Lower leg skin (tissue), 4 donors: ENCODE data around the gene PCGF3. TPM values are rescaled to one million over a fixed set of nuclear protein-coding genes. Genes with fewer than 3 reads are reported as not detected.
A peak's percentile ranks its signal among the peaks of the same experiment; 100 is the strongest.
"Not testable (repeated sequence)": the region's sequence is repeated elsewhere in the genome, so short reads cannot be mapped to it uniquely, and the experiment has no call there.

Source experiments
- DNase-seq, 2 donors: peaks; one replicate each; pipeline ENCODE4 v3.0.0-alpha.2; 2019; ENCODE audit warnings: low spot score in 2 of 2
- H3K4me3 ChIP-seq: fragments of 200-600 bp; sonication (generic); 2 replicates; pipeline ENCODE4 v1.5.1; 2017; ENCODE audit warnings: mild to moderate bottlenecking, low read depth; ENCODE audit not compliant: poor library complexity, severe bottlenecking
- POLR2A ChIP-seq, 2 donors: fragments of 450-650 bp; IDR thresholded peaks; one replicate each; pipeline ENCODE4 v1.6.1; 2016 to 2017; ENCODE audit warnings: antibody characterized with exemption in 2 of 2, mild to moderate bottlenecking in 1 of 2, moderate library complexity in 1 of 2
- WGBS, 2 donors: methylation state at CpG; one replicate each; pipeline ENCODE4 v1.1.5; 2018; 5-methylcytosine and 5-hydroxymethylcytosine counted together
- intact Hi-C: fragments of 100-400 bp; cut with DNase I; formaldehyde crosslinking; loops from one replicate; pipeline ENCODE4 v1.15.0; 2023; ENCODE audit warnings: low total_unique reads
- total RNA-seq, 4 donors: library from RNA; depleted of rRNA; stranded (reverse); fragments of >200 nt; gene quantifications; one replicate each; pipeline ENCODE4 v1.1.0, GENCODE V29; 2016
- TF ChIP-seq, protein P1 (sequence below), 3 donors: fragments of 450-650 bp; IDR thresholded peaks; one replicate each; pipeline ENCODE4 v1.5.1; 2016; ENCODE audit warnings: antibody characterized with exemption in 3 of 3, mild to moderate bottlenecking in 3 of 3, moderate library complexity in 2 of 3

Gene PCGF3
- total RNA-seq, 4 donors from 2014 or later = 55.2 to 102 (median 72.3) TPM

DNA sequence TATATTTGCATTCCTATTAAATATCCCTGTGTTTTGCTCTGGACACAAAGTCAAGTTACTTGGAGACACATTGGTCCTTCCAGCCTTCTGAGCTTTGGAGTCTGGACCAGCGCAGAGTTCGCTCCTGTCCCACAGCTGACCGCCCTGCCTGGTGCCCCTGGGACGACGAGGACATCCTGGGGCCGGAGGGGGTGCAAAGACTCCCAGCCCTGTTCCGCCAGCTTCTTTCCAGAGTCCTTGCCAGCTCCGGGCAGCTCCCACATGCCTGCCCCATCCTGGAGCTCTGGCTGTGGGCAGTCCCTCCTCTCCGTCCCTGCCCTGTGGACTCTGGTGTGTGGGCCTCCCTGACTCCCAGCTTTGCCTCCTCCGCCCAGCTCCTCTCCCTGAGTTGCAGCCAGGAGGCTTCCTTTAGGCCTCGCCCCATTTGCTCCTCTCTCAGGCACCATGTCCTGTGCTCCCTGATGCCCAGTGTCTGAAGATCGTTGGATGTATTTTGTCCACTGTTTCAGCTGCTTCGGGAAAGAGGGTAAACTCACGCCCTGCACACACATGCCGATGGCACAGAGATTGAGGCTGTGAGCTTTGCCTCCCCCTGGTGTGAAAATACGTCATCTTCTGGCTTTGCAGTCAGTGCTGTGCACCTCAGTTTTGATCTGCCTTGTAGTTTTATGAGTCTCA, 4.9 kb upstream of the PCGF3 start:
- intact Hi-C loops = no loop called here
- TF ChIP-seq POLR2A (IDR thresholded peaks at IDR 0.05) = no peak
- TF ChIP-seq, protein P1, sequence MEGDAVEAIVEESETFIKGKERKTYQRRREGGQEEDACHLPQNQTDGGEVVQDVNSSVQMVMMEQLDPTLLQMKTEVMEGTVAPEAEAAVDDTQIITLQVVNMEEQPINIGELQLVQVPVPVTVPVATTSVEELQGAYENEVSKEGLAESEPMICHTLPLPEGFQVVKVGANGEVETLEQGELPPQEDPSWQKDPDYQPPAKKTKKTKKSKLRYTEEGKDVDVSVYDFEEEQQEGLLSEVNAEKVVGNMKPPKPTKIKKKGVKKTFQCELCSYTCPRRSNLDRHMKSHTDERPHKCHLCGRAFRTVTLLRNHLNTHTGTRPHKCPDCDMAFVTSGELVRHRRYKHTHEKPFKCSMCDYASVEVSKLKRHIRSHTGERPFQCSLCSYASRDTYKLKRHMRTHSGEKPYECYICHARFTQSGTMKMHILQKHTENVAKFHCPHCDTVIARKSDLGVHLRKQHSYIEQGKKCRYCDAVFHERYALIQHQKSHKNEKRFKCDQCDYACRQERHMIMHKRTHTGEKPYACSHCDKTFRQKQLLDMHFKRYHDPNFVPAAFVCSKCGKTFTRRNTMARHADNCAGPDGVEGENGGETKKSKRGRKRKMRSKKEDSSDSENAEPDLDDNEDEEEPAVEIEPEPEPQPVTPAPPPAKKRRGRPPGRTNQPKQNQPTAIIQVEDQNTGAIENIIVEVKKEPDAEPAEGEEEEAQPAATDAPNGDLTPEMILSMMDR (IDR thresholded peaks at IDR 0.05) = no peak
- 74 to 78% methylated on average over 16 of the region's 16 CpGs for WGBS, 2 donors
- no peak for DNase-seq
- no peak overlapping the region for H3K4me3 ChIP-seq

- WGBS, 2 donors = 32 to 59% methylated on average over 7 of the region's 7 CpGs
- DNase-seq = no peak
These were observed 3.0 kb upstream of the PCGF3 start for GRCh38 chr4:702618-703048.

GRCh38 chr4:703336-704197, 2.1 kb upstream of the PCGF3 start:
- TF ChIP-seq POLR2A (IDR thresholded peaks at IDR 0.05) = no peak
- TF ChIP-seq, protein P1 (IDR thresholded peaks at IDR 0.05) = no peak
- H3K4me3 ChIP-seq = no peak overlapping the region
- WGBS, 2 donors = 65 to 74% methylated on average over 8 to 10 of the region's 10 CpGs
- DNase-seq = no peak
- intact Hi-C loops = no loop called here

More at GRCh38 chr4:702618-703048, 3.0 kb upstream of the PCGF3 start:
- no peak for TF ChIP-seq POLR2A (IDR thresholded peaks at IDR 0.05)
- TF ChIP-seq, protein P1 (IDR thresholded peaks at IDR 0.05) = no peak
- intact Hi-C loops = no loop called here
- H3K4me3 ChIP-seq = no peak overlapping the region

- no peak for DNase-seq
- intact Hi-C loops = no loop called here
- 92 to 93% methylated on average over 46 of the region's 46 CpGs for WGBS, 2 donors
- no peak for TF ChIP-seq POLR2A (IDR thresholded peaks at IDR 0.05)
- TF ChIP-seq, protein P1 (IDR thresholded peaks at IDR 0.05) = no peak
- H3K4me3 ChIP-seq = no peak overlapping the region
These were observed 1.3 kb upstream of the PCGF3 start for GRCh38 chr4:704198-704891.

DNA sequence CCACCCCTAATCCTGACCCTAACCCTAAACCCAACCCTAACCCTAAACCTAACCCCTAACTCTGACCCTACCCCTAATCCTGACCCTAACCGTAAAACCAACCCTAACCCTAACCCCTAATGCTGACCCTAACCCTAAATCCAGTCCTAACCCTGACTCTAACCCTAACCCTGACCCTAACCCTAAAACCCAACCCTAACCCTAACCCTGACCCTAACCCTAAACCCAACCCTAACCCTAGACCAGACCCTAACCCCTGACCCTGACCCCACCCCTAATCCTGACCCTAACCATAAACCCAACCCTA, 708 bp upstream of the PCGF3 start:
- 88 to 90% methylated on average over 1 of the region's 1 CpG for WGBS, 2 donors
- no peak for TF ChIP-seq POLR2A (IDR thresholded peaks at IDR 0.05)
- TF ChIP-seq, protein P1 (IDR thresholded peaks at IDR 0.05) = no peak
- no peak for DNase-seq
- intact Hi-C loops = no loop called here
- H3K4me3 ChIP-seq = no peak overlapping the region

- H3K4me3 ChIP-seq = peak overlapping the region; percentile 96
- DNase-seq, intact Hi-C loops: not testable (repeated sequence)
- WGBS, 2 donors = 2 to 5% methylated on average over 12 to 20 of the region's 21 CpGs
These were observed 526 bp downstream of the PCGF3 start for GRCh38 chr4:706083-706633.
